Dedifferentiated amniotic fluid mesenchymal stem cell (primary cell): ENCODE data around the gene SCIN.
"Not testable (repeated sequence)": the region's sequence is repeated elsewhere in the genome, so short reads cannot be mapped to it uniquely, and the experiment has no call there.

Experiments
- DNase-seq: peaks from one replicate; pipeline ENCODE4 v3.0.0-alpha.2; 2016; ENCODE audit errors: extremely low spot score

SCIN gene

GRCh38 chr7:12612622-12613021 lies 42.1 kb downstream of the SCIN start:
- no peak for DNase-seq

- DNase-seq, result no peak
Measured at GRCh38 chr7:12619461-12620069, 49.0 kb downstream of the SCIN start.

DNA sequence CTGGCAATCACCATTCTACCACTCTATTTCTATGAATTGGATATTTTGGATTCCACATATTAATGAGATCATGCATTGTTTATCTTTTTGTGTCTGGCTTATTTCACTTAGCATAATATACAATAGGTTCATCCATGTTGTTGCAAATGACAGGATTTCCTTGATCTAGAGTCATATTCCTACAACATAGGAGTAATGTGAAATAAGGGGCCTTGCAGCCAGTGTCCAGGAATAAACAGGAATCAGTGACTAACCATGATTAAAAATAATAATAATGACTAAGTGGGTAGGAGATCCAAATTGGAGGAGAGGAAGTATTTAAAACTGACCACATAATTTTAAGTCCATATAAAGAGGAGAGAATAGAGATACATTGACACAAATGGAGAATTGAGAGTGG lies 49.9 kb downstream of the SCIN start:
- DNase-seq, result no peak

- no peak for DNase-seq
Measured at GRCh38 chr7:12623223-12623622, 52.7 kb downstream of the SCIN start.

- DNase-seq, result peak; percentile 47
Measured at GRCh38 chr7:12623885-12624498, 53.5 kb downstream of the SCIN start.

GRCh38 chr7:12625836-12626235 lies 55.3 kb downstream of the SCIN start:
- DNase-seq, result no peak

GRCh38 chr7:12629816-12630512 lies 59.4 kb downstream of the SCIN start:
- DNase-seq, result no peak

- no peak for DNase-seq
Measured at GRCh38 chr7:12630513-12630819, 59.9 kb downstream of the SCIN start.

- no peak for DNase-seq
Measured at GRCh38 chr7:12633582-12633981, 63.1 kb downstream of the SCIN start.

- DNase-seq, result peak; percentile 65
Measured at GRCh38 chr7:12635830-12636229, 65.3 kb downstream of the SCIN start.

DNA sequence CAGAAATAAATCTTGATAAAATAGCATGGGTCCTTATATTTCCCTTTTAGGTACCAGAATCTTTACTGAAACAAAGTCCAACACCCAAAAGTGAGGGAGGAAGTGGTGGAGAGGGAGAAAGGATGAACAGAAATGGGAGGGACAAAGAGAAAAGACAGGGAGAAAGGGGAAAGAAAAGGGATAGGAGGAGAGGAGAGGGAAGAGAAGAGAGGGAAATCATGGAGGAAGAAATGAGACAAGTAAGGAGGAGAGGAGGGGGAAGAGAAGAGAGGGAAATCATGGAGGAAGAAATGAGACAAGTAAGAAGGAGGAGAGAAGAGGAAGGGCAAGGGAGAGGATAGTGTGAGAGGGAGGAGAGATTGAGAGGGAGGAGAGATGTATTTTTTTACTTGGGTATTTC lies 66.8 kb downstream of the SCIN start:
- DNase-seq, result no peak

DNA sequence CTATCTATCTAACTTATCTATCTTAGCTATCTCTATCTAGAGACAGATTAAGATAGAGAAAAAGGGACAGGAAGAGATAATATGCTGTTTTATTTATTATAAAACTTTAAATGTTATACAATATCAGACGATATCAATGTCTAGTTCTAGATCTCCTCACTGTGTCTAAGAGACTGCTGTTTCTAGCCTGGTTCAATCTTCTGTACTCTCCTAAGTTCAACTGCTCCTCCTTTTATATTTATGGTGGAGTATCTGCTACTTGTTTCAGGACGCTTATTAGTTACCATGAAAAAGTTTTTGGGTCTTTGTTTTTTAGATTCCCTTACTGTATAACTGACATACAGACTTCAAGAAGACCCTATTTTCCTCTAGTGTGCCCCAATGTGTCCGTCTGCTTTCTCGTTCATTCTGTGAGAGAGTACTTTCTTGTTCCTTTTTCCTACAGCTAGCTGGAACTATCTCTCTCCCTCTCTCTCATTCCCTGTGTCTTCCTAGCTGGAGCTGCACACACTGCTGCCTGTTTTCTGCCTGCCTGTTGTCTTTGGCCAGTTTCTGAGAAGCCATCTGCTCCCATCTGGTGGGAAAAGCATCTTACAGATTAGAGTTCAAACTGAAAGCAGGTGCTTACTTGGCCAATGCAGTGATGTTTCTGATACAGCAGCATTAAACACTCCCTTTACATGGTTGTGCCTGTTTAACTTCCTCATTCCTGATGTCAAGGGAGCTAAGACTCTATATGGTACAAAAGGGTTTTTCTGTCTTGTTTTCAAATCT lies 67.5 kb downstream of the SCIN start:
- DNase-seq, result no peak

DNA sequence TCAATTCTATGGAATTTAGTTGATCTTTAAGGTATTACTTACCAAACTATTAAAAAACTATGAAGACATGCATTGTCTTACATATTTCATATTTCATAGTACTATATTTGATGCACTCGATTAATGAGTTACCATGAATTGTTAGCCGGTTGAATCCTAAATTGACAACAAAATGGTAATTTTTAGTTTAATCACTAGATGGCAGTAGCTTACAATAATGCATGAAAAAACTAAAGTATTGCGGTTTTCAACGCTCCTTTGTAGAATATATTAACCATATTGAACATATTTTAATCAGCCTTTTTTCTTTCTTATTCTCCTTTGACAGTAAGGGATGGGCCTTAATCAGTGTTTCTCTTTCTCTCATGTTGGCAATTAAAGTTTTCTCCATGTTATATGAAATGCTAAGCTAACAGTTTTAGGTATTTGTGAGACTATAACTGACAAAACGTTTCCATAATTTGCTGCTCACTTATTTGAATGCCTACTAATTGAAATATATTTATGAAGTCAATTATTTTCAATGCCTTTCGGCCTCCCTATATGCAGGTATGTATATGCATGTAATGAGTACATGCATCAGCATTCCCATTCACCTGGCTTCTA lies 68.4 kb downstream of the SCIN start:
- DNase-seq, result peak; percentile 76

GRCh38 chr7:12640299-12641096 lies 70.0 kb downstream of the SCIN start:
- no peak for DNase-seq

DNA sequence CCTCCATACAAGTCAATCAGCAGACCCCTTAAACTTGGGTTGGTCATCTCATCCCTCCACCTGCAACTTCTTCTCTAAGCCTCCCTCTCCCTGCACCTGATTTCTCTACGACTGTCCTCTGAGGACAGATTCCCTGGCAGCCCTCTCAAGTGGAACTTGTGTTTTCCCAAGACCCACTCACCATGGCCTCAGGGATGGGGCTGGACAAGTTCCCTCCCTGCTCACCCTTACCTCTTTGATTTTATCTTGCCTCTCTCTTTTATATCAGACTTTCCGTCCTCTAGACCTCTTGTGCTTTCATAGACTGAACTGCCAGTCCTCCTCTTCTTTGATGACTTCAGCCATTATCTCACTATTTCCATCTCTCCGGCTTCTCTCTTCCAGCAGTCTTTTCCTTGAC lies 70.7 kb downstream of the SCIN start:
- no peak for DNase-seq

DNA sequence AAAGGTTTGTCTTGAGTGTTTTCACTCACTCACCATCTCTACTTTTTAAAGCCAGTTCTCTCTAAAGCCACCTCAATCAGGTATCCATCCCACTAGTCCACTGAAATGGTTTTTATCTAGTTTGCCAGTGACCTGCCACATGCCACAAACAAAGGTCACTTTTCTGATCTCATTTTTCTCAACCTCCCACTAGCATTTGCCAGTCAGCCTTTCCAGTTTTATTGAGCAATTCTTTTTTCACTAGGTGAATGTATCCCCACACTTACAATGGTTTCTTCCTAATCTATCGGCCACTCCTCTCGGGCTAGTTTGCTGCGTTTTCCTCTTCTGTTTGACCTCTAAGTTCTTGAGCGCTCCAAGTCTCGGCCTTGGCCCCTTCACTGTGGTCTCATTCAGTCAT lies 72.0 kb downstream of the SCIN start:
- DNase-seq, result no peak

DNA sequence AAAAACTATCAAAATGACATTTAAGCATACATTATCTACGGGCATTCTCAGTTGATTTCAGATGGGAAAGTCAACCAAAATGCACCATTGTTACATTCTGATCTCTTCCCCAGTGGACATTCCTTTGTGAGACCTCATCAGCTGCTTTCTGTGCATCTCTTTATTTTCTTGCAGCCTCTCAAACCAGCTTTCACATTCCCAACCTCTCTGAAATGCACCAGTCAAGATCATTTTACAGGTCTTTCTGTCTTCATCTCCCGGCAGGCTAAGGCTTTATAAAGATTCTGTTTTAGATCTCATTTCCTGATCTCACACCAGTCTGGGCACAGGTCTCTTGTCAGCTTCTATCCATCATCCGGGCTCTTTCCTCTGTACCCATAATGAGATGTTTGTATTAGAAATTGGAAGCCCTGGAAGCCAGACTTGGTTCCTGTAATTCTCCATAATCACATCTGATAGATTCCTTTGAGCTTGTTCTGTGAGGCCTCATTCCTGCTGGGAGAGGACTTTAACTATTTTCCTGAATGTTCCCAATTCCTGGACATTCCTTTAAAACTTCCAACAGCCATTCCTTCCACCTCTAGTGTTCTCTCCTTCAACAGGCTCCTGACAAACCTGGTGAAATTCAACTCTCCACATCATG lies 72.6 kb downstream of the SCIN start:
- peak; percentile 26 for DNase-seq

- no peak for DNase-seq
Measured at GRCh38 chr7:12643644-12644043, 73.1 kb downstream of the SCIN start.

DNA sequence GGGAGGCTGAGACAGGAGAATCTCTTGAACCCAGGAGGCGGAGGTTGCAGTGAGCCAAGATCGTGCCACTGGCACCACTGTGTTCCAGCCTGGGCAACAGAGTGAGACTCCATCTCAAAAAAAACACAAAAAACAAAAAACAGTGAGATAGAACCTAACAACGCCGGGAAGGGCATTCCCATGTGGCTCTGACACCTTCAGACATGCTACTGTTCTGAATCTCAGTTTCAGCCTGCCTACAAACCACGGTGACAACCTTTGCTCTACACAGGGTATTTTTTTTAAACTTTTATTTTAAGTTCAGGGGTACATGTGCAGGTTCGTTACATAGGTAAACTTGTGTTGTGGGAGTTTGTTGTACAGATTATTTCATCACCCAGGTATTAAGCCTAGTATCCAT lies 74.7 kb downstream of the SCIN start:
- DNase-seq, result not testable (repeated sequence)

GRCh38 chr7:12646139-12646538 lies 75.6 kb downstream of the SCIN start:
- DNase-seq, result peak; percentile 43
